CD4-positive, alpha-beta T cell treated with Interleukin-4 for 1 hour (primary cell): ENCODE measurements around the gene GRB10.
"Not testable (repeated sequence)": the region's sequence is repeated elsewhere in the genome, so short reads cannot be mapped to it uniquely, and the experiment has no call there.

ENCODE experiments used
- DNase-seq, 2 donors: peaks; one replicate each; pipeline ENCODE4 v3.0.0-alpha.2; 2020 to 2022

Gene GRB10

GRCh38 chr7:50742401-50742800 lies 40.3 kb downstream of the GRB10 start:
- no peak for DNase-seq

- DNase-seq, result peak; percentile 79 to 88
These were observed 42.8 kb downstream of the GRB10 start for GRCh38 chr7:50739744-50740435.

- DNase-seq, result no peak
These were observed 43.8 kb downstream of the GRB10 start for GRCh38 chr7:50738932-50739331.

GRCh38 chr7:50735836-50736235 lies 46.9 kb downstream of the GRB10 start:
- not testable (repeated sequence) for DNase-seq

- DNase-seq, result no peak
These were observed 47.4 kb downstream of the GRB10 start for GRCh38 chr7:50735333-50735732.

- no peak for DNase-seq
These were observed 48.5 kb downstream of the GRB10 start for GRCh38 chr7:50734246-50734645.

- no peak for DNase-seq
These were observed 49.1 kb downstream of the GRB10 start for GRCh38 chr7:50733552-50733951.

- no peak for DNase-seq
These were observed 50.8 kb downstream of the GRB10 start for GRCh38 chr7:50731703-50732582.

- DNase-seq, result no peak
These were observed 52.0 kb downstream of the GRB10 start for GRCh38 chr7:50730446-50731400.

- no peak for DNase-seq
These were observed 52.7 kb downstream of the GRB10 start for GRCh38 chr7:50729962-50730361.

- no peak for DNase-seq
These were observed 54.5 kb downstream of the GRB10 start for GRCh38 chr7:50728184-50728583.

- no peak for DNase-seq
These were observed 55.0 kb downstream of the GRB10 start for GRCh38 chr7:50727711-50728110.

GRCh38 chr7:50727072-50727471 lies 55.6 kb downstream of the GRB10 start:
- no peak for DNase-seq

GRCh38 chr7:50725774-50726173 lies 56.9 kb downstream of the GRB10 start:
- DNase-seq, result no peak

- no peak for DNase-seq
These were observed 57.9 kb downstream of the GRB10 start for GRCh38 chr7:50724526-50725520.

GRCh38 chr7:50723888-50724287 lies 58.8 kb downstream of the GRB10 start:
- no peak for DNase-seq

GRCh38 chr7:50723173-50723572 lies 59.5 kb downstream of the GRB10 start:
- no peak for DNase-seq

GRCh38 chr7:50721661-50722259 lies 60.9 kb downstream of the GRB10 start:
- DNase-seq, result no peak

GRCh38 chr7:50721160-50721559 lies 61.5 kb downstream of the GRB10 start:
- DNase-seq, result no peak

GRCh38 chr7:50720295-50720694 lies 62.4 kb downstream of the GRB10 start:
- no peak for DNase-seq

GRCh38 chr7:50718876-50719275 lies 63.8 kb downstream of the GRB10 start:
- no peak for DNase-seq
